Measurements from ENCODE around the gene FAM234B.

The FAM234B gene

GRCh38 chr12:13004361-13004760, 39.8 kb upstream of the FAM234B start:
- no peak overlapping the region for H3K4me2 ChIP-seq (ENCODE audit: low read length)
- H3K27ac ChIP-seq (ENCODE audit: low read length), result no peak overlapping the region
- H3K4me1 ChIP-seq (ENCODE audit: low read length), result no peaks in the 10 kb centered on the region
- H3K36me3 ChIP-seq (replicated peaks; ENCODE audit: low read depth, low read length), result no peaks in the 10 kb centered on the region
- H3K9ac ChIP-seq (ENCODE audit: low read length), result no peak overlapping the region
- no peaks in the 10 kb centered on the region for H3K9me3 ChIP-seq (ENCODE audit: insufficient read depth, low read length)
- no peaks in the 10 kb centered on the region for H3K79me2 ChIP-seq (ENCODE audit: low read length)
- H4K20me1 ChIP-seq (ENCODE audit: insufficient read depth, low read length), result no peaks in the 10 kb centered on the region
- no peak overlapping the region for H3K4me3 ChIP-seq (ENCODE audit: low read length)
- no peak overlapping the region for H2AFZ ChIP-seq (ENCODE audit: low read depth, low read length)
- TF ChIP-seq EZH2phosphoT487 (IDR thresholded peaks at IDR 0.05; ENCODE audit: low read depth), result no peak
- peaks cover 45% of the 10 kb centered on the region for H3K27me3 ChIP-seq (ENCODE audit: low read depth, low read length)

- Histone ChIP-seq H3K9ac (ENCODE audit: low read length) (no peak overlapping the region), H4K20me1 (ENCODE audit: insufficient read depth, low read length) (no peaks in the 10 kb centered on the region), H3K79me2 (ENCODE audit: low read length) (no peaks in the 10 kb centered on the region), H3K36me3 (replicated peaks; ENCODE audit: low read depth, low read length) (no peaks in the 10 kb centered on the region), H3K4me3 (ENCODE audit: low read length) (no peak overlapping the region), H3K4me2 (ENCODE audit: low read length) (no peak overlapping the region), H2AFZ (ENCODE audit: low read depth, low read length) (no peak overlapping the region), H3K9me3 (ENCODE audit: insufficient read depth, low read length) (no peaks in the 10 kb centered on the region), H3K27ac (ENCODE audit: low read length) (no peak overlapping the region), H3K27me3 (ENCODE audit: low read depth, low read length) (peaks cover 40% of the 10 kb centered on the region), H3K4me1 (ENCODE audit: low read length) (no peaks in the 10 kb centered on the region)
- TF ChIP-seq EZH2phosphoT487 (IDR thresholded peaks at IDR 0.05; ENCODE audit: low read depth) (no peak), CTCF (IDR thresholded peaks at IDR 0.05; ENCODE audit: low read depth, low read length) (no peak)
These were observed 39.2 kb upstream of the FAM234B start for GRCh38 chr12:13004986-13005385.

GRCh38 chr12:13005649-13006048, 38.5 kb upstream of the FAM234B start:
- peaks cover 40% of the 10 kb centered on the region for H3K27me3 ChIP-seq (ENCODE audit: low read depth, low read length)
- no peak overlapping the region for H2AFZ ChIP-seq (ENCODE audit: low read depth, low read length)
- no peaks in the 10 kb centered on the region for H3K9me3 ChIP-seq (ENCODE audit: insufficient read depth, low read length)
- no peaks in the 10 kb centered on the region for H3K79me2 ChIP-seq (ENCODE audit: low read length)
- H3K4me2 ChIP-seq (ENCODE audit: low read length), result no peak overlapping the region
- H4K20me1 ChIP-seq (ENCODE audit: insufficient read depth, low read length), result no peaks in the 10 kb centered on the region
- no peak overlapping the region for H3K9ac ChIP-seq (ENCODE audit: low read length)
- TF ChIP-seq EZH2phosphoT487 (IDR thresholded peaks at IDR 0.05; ENCODE audit: low read depth), result no peak
- no peak for TF ChIP-seq CTCF (IDR thresholded peaks at IDR 0.05; ENCODE audit: low read depth, low read length)
- no peak overlapping the region for H3K4me3 ChIP-seq (ENCODE audit: low read length)
- H3K4me1 ChIP-seq (ENCODE audit: low read length), result no peaks in the 10 kb centered on the region
- no peak overlapping the region for H3K27ac ChIP-seq (ENCODE audit: low read length)
- no peaks in the 10 kb centered on the region for H3K36me3 ChIP-seq (replicated peaks; ENCODE audit: low read depth, low read length)

GRCh38 chr12:13007496-13008233, 36.5 kb upstream of the FAM234B start:
- no peak for TF ChIP-seq EZH2phosphoT487 (IDR thresholded peaks at IDR 0.05; ENCODE audit: low read depth)
- no peak for TF ChIP-seq CTCF (IDR thresholded peaks at IDR 0.05; ENCODE audit: low read depth, low read length)
- Histone ChIP-seq H3K79me2 (ENCODE audit: low read length) (no peaks in the 10 kb centered on the region), H3K27me3 (ENCODE audit: low read depth, low read length) (peaks cover 40% of the 10 kb centered on the region), H3K36me3 (replicated peaks; ENCODE audit: low read depth, low read length) (no peaks in the 10 kb centered on the region), H3K9ac (ENCODE audit: low read length) (no peak overlapping the region), H3K4me2 (ENCODE audit: low read length) (no peak overlapping the region), H3K4me3 (ENCODE audit: low read length) (no peak overlapping the region), H2AFZ (ENCODE audit: low read depth, low read length) (no peak overlapping the region), H3K4me1 (ENCODE audit: low read length) (no peaks in the 10 kb centered on the region), H4K20me1 (ENCODE audit: insufficient read depth, low read length) (no peaks in the 10 kb centered on the region), H3K27ac (ENCODE audit: low read length) (no peak overlapping the region), H3K9me3 (ENCODE audit: insufficient read depth, low read length) (no peaks in the 10 kb centered on the region)

Data from OCI-LY3 (cell line).